HuH-7 (cell line): ENCODE results near the gene NKX2-4.
"Not testable (repeated sequence)": the region's sequence is repeated elsewhere in the genome, so short reads cannot be mapped to it uniquely, and the experiment has no call there.

ENCODE experiments used
- DNase-seq: peaks from one replicate; pipeline ENCODE4 v3.0.0; 2011; ENCODE audit warnings: low spot score

Gene NKX2-4

GRCh38 chr20:21393816-21394519 is 3.4 kb downstream of the NKX2-4 start:
- DNase-seq, result no peak

GRCh38 chr20:21393166-21393565 is 4.2 kb downstream of the NKX2-4 start:
- DNase-seq, result no peak

GRCh38 chr20:21391972-21392352 is 5.4 kb downstream of the NKX2-4 start:
- DNase-seq, result no peak

GRCh38 chr20:21391185-21391971 is 5.9 kb downstream of the NKX2-4 start:
- DNase-seq, result no peak

GRCh38 chr20:21390768-21391167 is 6.6 kb downstream of the NKX2-4 start:
- no peak for DNase-seq

- DNase-seq, result no peak
Measured at GRCh38 chr20:21389368-21389767, 8.0 kb downstream of the NKX2-4 start.

GRCh38 chr20:21388566-21388965 is 8.8 kb downstream of the NKX2-4 start:
- no peak for DNase-seq

- DNase-seq, result no peak
Measured at GRCh38 chr20:21387528-21387927, 9.8 kb downstream of the NKX2-4 start.

GRCh38 chr20:21386111-21386510 is 11.2 kb downstream of the NKX2-4 start:
- DNase-seq, result no peak

GRCh38 chr20:21384308-21384892 is 12.9 kb downstream of the NKX2-4 start:
- DNase-seq, result no peak

GRCh38 chr20:21381619-21382018 is 15.7 kb downstream of the NKX2-4 start:
- DNase-seq, result no peak

GRCh38 chr20:21380711-21381110 is 16.6 kb downstream of the NKX2-4 start:
- DNase-seq, result no peak

GRCh38 chr20:21378259-21378658 is 19.1 kb downstream of the NKX2-4 start:
- no peak for DNase-seq

- no peak for DNase-seq
Measured at GRCh38 chr20:21377701-21378100, 19.6 kb downstream of the NKX2-4 start.

GRCh38 chr20:21376626-21377025 is 20.7 kb downstream of the NKX2-4 start:
- no peak for DNase-seq

GRCh38 chr20:21373436-21373835 is 23.9 kb downstream of the NKX2-4 start:
- no peak for DNase-seq

- DNase-seq, result no peak
Measured at GRCh38 chr20:21372016-21372415, 25.3 kb downstream of the NKX2-4 start.

GRCh38 chr20:21371193-21371592 is 26.1 kb downstream of the NKX2-4 start:
- no peak for DNase-seq

- no peak for DNase-seq
Measured at GRCh38 chr20:21368791-21369190, 28.5 kb downstream of the NKX2-4 start.

- DNase-seq, result not testable (repeated sequence)
Measured at GRCh38 chr20:21366273-21366672, 31.1 kb downstream of the NKX2-4 start.

- no peak for DNase-seq
Measured at GRCh38 chr20:21365771-21366170, 31.6 kb downstream of the NKX2-4 start.

GRCh38 chr20:21364413-21364812 is 32.9 kb downstream of the NKX2-4 start:
- DNase-seq, result no peak

- DNase-seq, result no peak
Measured at GRCh38 chr20:21361266-21361665, 36.1 kb downstream of the NKX2-4 start.
